Measurements from ENCODE around the gene SDHC. TPM values are rescaled to one million over a fixed set of nuclear protein-coding genes. Genes with fewer than 3 reads are reported as not detected.

The SDHC gene
- total RNA-seq, result 201 TPM
- long read RNA-seq, full-length matches to known transcripts, result 57 of 67 reads
- long read RNA-seq, partial matches to known transcripts, result 6 of 67 reads
- long read RNA-seq, other reads (novel, unspliced or antisense), result 4 of 67 reads

GRCh38 chr1:161314201-161314981 is at the start of gene SDHC:
SDHC (plus strand) TSS chr1:161314381; CDS start chr1:161314406, 25 bp downstream.
- peak; percentile 94 for DNase-seq (ENCODE audit: low spot score)

GRCh38 chr1:161265305-161265704 is 48.9 kb upstream of the SDHC start:
- DNase-seq (ENCODE audit: low spot score), result no peak

- no peak for DNase-seq (ENCODE audit: low spot score)
Observed at GRCh38 chr1:161266202-161266601, 48.0 kb upstream of the SDHC start.

GRCh38 chr1:161266836-161267235 is 47.3 kb upstream of the SDHC start:
- DNase-seq (ENCODE audit: low spot score), result no peak

- no peak for DNase-seq (ENCODE audit: low spot score)
Observed at GRCh38 chr1:161267321-161267720, 46.9 kb upstream of the SDHC start.

- DNase-seq (ENCODE audit: low spot score), result no peak
Observed at GRCh38 chr1:161273402-161273801, 40.8 kb upstream of the SDHC start.

GRCh38 chr1:161274874-161275273 is 39.3 kb upstream of the SDHC start:
- no peak for DNase-seq (ENCODE audit: low spot score)

GRCh38 chr1:161282991-161283390 is 31.2 kb upstream of the SDHC start:
- no peak for DNase-seq (ENCODE audit: low spot score)

- DNase-seq (ENCODE audit: low spot score), result no peak
Observed at GRCh38 chr1:161285113-161285512, 29.1 kb upstream of the SDHC start.

- no peak for DNase-seq (ENCODE audit: low spot score)
Observed at GRCh38 chr1:161285521-161285920, 28.7 kb upstream of the SDHC start.

GRCh38 chr1:161287482-161288054 is 26.6 kb upstream of the SDHC start:
- no peak for DNase-seq (ENCODE audit: low spot score)

- no peak for DNase-seq (ENCODE audit: low spot score)
Observed at GRCh38 chr1:161290779-161291178, 23.4 kb upstream of the SDHC start.

- DNase-seq (ENCODE audit: low spot score), result no peak
Observed at GRCh38 chr1:161297415-161297814, 16.8 kb upstream of the SDHC start.

- DNase-seq (ENCODE audit: low spot score), result no peak
Observed at GRCh38 chr1:161298116-161298515, 16.1 kb upstream of the SDHC start.

GRCh38 chr1:161299347-161299746 is 14.8 kb upstream of the SDHC start:
- DNase-seq (ENCODE audit: low spot score), result no peak

- DNase-seq (ENCODE audit: low spot score), result no peak
Observed at GRCh38 chr1:161300478-161300877, 13.7 kb upstream of the SDHC start.

GRCh38 chr1:161304927-161305866 is 9.0 kb upstream of the SDHC start:
- DNase-seq (ENCODE audit: low spot score), result no peak

- DNase-seq (ENCODE audit: low spot score), result peak; percentile 92
Observed at GRCh38 chr1:161305867-161306519, 8.2 kb upstream of the SDHC start.

GRCh38 chr1:161307230-161307768 is 6.9 kb upstream of the SDHC start:
- no peak for DNase-seq (ENCODE audit: low spot score)

GRCh38 chr1:161307892-161308638 is 6.1 kb upstream of the SDHC start:
- no peak for DNase-seq (ENCODE audit: low spot score)

All from mesenteric fat pad (tissue), 1 donor.